H1 (cell line): Measurements from ENCODE around the gene KCMF1. TPM values are rescaled to one million over a fixed set of nuclear protein-coding genes. Genes with fewer than 3 reads are reported as not detected.

Source experiments
- CTBP2 ChIP-seq: IDR thresholded peaks from 2 replicates; pipeline ENCODE4 v1.7.0; 2011; ENCODE audit warnings: borderline replicate concordance, mild to moderate bottlenecking, moderate library complexity, mixed read lengths, low read length; ENCODE audit not compliant: insufficient read depth, insufficient read length
- GTF2F1 ChIP-seq: IDR thresholded peaks from 2 replicates; pipeline ENCODE4 v1.6.1; 2012; ENCODE audit warnings: low read depth, low read length, improper control_type of control experiment, borderline replicate concordance
- HDAC2 ChIP-seq, 2 experiments: fragments of 300-600 bp in 1 of 2; sonication (generic) in 1 of 2; IDR thresholded peaks; 2 replicates each; pipeline ENCODE4 v1.6.1; 2011 to 2012; ENCODE audit warnings: low read depth in 2 of 2, low read length in 2 of 2, mild to moderate bottlenecking in 2 of 2, moderate library complexity in 2 of 2, borderline replicate concordance in 1 of 2, inconsistent platforms in 1 of 2
- RBBP5 ChIP-seq: IDR thresholded peaks from 2 replicates; pipeline ENCODE4 v1.7.1; 2012; ENCODE audit warnings: low read depth, mild to moderate bottlenecking, inconsistent platforms, low read length, moderate library complexity, borderline replicate concordance
- polyA plus RNA-seq, 7 experiments: library from polyadenylated mRNA; depleted of rRNA in 3 of 7; stranded (reverse) in 5 of 7; unstranded in 2 of 7; fragments of >200 nt in 5 of 7; fragments of 200-250 nt in 2 of 7; gene quantifications; 1 replicate in 5 of 7; 2 replicates in 1 of 7; 4 replicates in 1 of 7; pipeline versions ENCODE4 v1.2.1 to v1.2.3, GENCODE V29; 2011 to 2013; ENCODE audit warnings: missing spikeins in 2 of 7, mixed read lengths in 2 of 7
- total RNA-seq: library from RNA; stranded (reverse); fragmentation: NEBNext Ultra II Directional; extraction: Animal tissue kit (Norgen Biotek cat#: 25700); gene quantifications from 2 replicates; pipeline ENCODE4 v1.2.1, GENCODE V29; 2021

Gene KCMF1
- total and polyA plus RNA-seq, 2 of the 8 experiments (the other 6 are each of a cell fraction or from before 2014, with no cell fraction given): 86.9 to 149 TPM

GRCh38 chr2:84962917-84963316 is 8.0 kb upstream of the KCMF1 start (continued):
- TF ChIP-seq GTF2F1 (no peak), HDAC2 (IDR thresholded peaks at IDR 0.05; ENCODE audit: borderline replicate concordance in 1 of 2, low read depth in 2 of 2, low read length in 2 of 2) (no peak), RBBP5 (no peak), CTBP2 (no peak)
